ENCODE measurements around the gene KHK.

KHK gene

GRCh38 chr2:27123302-27124150, 37.0 kb downstream of the KHK start, which contains the start of gene ABHD1:
TSS of gene ABHD1 (plus strand) at chr2:27123815. CDS start at chr2:27123949, 134 bp downstream.
- Histone ChIP-seq H3K4me3 (ENCODE audit: low read depth in 1 of 2, low read length in 2 of 2) (peak within 1 kb of the TSS; percentile 75 to 89), H3K36me3 (ENCODE audit: control insufficient read depth in 1 of 2, insufficient read depth in 2 of 2, low read length in 2 of 2) (no peaks in the 10 kb centered on the region), H3K9me3 (ENCODE audit: control insufficient read depth in 1 of 2, low read length in 2 of 2) (no peaks in the 10 kb centered on the region), H3K27ac (ENCODE audit: low read length) (no peak within 1 kb of the TSS), H3K4me1 (ENCODE audit: control insufficient read depth in 1 of 2, insufficient read depth in 2 of 2, low read length in 2 of 2) (peaks cover 4 to 5% of the 10 kb centered on the region in 2 donors), H3K27me3 (ENCODE audit: low read depth, low read length) (peaks cover 4% of the 10 kb centered on the region)

DNA sequence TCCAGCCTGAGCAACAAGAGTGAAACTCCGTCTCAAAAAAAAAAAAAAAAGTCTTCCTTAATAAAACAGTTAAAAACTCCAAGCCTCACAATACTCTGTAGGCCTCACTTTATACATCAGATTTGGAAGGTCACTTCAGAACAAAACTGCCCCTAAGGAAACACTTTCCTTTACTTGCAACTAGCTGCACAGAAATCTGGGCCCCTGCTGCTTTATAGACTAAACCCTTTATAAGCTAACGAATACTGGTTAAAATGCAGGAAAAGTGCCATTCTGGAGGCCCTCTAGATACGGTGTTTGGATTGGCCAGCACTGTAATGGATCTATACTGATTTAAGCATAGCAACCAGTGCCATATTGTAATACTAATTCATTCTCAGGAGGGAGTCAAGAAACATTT, 38.5 kb downstream of the KHK start:
- Histone ChIP-seq H3K27me3 (ENCODE audit: low read depth, low read length) (no peaks in the 10 kb centered on the region), H3K4me1 (ENCODE audit: control insufficient read depth in 1 of 2, insufficient read depth in 2 of 2, low read length in 2 of 2) (peaks cover 3 to 5% of the 10 kb centered on the region in 2 donors), H3K4me3 (ENCODE audit: low read depth in 1 of 2, low read length in 2 of 2) (no peak overlapping the region), H3K27ac (ENCODE audit: low read length) (no peak overlapping the region), H3K9me3 (ENCODE audit: control insufficient read depth in 1 of 2, low read length in 2 of 2) (no peaks in the 10 kb centered on the region), H3K36me3 (ENCODE audit: control insufficient read depth in 1 of 2, insufficient read depth in 2 of 2, low read length in 2 of 2) (peaks cover 4 to 9% of the 10 kb centered on the region in 2 donors)

DNA sequence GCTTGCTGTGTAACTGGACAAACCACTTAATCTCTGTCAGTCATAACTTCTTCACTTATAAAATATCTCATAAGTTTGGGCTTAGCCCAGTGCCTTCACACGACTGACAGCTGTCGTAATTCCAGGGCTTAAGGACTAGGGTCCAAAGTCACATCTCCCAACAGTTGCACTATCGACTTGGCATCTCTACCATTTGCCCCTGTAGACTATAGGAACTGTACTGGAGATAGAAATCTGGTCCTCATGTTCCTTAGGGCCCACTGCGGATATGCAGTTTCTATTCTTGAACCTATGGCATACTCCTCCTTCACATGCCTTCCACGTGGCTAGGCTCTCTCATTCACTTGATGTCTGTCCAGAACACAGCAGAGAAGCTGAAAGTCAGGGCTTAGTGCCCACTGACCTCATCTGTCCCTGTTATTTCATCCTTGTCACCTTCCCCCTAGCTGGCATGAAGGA, 39.7 kb downstream of the KHK start:
- Histone ChIP-seq H3K27me3 (ENCODE audit: low read depth, low read length) (no peaks in the 10 kb centered on the region), H3K4me3 (ENCODE audit: low read depth in 1 of 2, low read length in 2 of 2) (no peak overlapping the region), H3K27ac (ENCODE audit: low read length) (no peak overlapping the region)

DNA sequence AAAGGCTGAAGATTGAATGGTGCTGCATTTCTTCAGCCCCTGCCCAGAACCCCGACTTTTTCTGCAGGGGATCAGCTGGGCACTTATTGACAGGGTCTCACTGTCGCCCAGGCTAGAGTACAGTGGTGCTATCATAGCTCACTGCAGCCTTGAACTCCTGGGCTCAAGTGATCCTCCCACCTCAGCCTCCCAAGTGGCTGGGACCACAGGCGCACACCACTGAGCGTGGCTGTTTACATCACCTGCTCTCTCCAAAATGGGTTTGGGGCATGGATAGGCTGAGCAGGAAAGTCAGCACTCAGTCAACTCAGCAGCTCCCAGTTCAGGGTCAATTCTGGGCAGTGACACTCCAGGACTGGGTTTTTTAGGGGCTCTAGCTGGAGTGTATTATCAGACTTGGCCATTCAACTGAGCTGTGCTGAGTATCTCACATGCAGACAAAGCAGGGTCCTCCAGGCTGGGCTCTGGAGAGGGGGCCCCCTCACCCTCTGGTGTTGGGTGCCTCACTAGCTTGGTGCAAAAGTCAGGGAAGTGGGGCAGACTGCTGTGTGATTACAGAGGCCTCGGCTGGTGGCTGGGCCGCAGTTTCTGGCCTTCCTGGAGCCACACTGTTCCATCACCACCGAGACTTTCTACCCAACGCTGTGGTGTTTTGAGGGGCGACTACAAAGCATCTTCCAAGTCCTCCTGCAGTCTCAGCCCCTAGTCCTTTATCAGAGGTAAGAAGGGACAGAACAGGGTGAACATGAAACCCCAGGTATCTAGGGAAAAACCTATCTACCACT, 41.5 kb downstream of the KHK start:
- Histone ChIP-seq H3K27ac (ENCODE audit: low read length) (no peak overlapping the region), H3K4me1 (ENCODE audit: control insufficient read depth in 1 of 2, insufficient read depth in 2 of 2, low read length in 2 of 2) (peaks cover 10% of the 10 kb centered on the region in 2 donors), H3K27me3 (ENCODE audit: low read depth, low read length) (no peaks in the 10 kb centered on the region), H3K4me3 (ENCODE audit: low read depth in 1 of 2, low read length in 2 of 2) (no peak overlapping the region), H3K36me3 (ENCODE audit: control insufficient read depth in 1 of 2, insufficient read depth in 2 of 2, low read length in 2 of 2) (peaks cover 22 to 34% of the 10 kb centered on the region in 2 donors), H3K9me3 (ENCODE audit: control insufficient read depth in 1 of 2, low read length in 2 of 2) (no peaks in the 10 kb centered on the region)

More for the DNA sequence above, 39.7 kb downstream of the KHK start:
- H3K4me1 ChIP-seq (ENCODE audit: control insufficient read depth in 1 of 2, insufficient read depth in 2 of 2, low read length in 2 of 2) = peaks cover 3 to 5% of the 10 kb centered on the region in 2 donors
- no peaks in the 10 kb centered on the region for H3K9me3 ChIP-seq (ENCODE audit: control insufficient read depth in 1 of 2, low read length in 2 of 2)
- peaks cover 14 to 21% of the 10 kb centered on the region in 2 donors for H3K36me3 ChIP-seq (ENCODE audit: control insufficient read depth in 1 of 2, insufficient read depth in 2 of 2, low read length in 2 of 2)

- no peak overlapping the region for H3K4me3 ChIP-seq (ENCODE audit: low read depth in 1 of 2, low read length in 2 of 2)
- H3K27ac ChIP-seq (ENCODE audit: low read length) = no peak overlapping the region
- no peaks in the 10 kb centered on the region for H3K9me3 ChIP-seq (ENCODE audit: control insufficient read depth in 1 of 2, low read length in 2 of 2)
- H3K4me1 ChIP-seq (ENCODE audit: control insufficient read depth in 1 of 2, insufficient read depth in 2 of 2, low read length in 2 of 2) = peaks cover 13 to 18% of the 10 kb centered on the region in 2 donors
- H3K36me3 ChIP-seq (ENCODE audit: control insufficient read depth in 1 of 2, insufficient read depth in 2 of 2, low read length in 2 of 2) = peaks cover 22 to 34% of the 10 kb centered on the region in 2 donors
- H3K27me3 ChIP-seq (ENCODE audit: low read depth, low read length) = no peaks in the 10 kb centered on the region
Measured at GRCh38 chr2:27128668-27129571, 42.3 kb downstream of the KHK start.

- no peak overlapping the region for H3K4me3 ChIP-seq (ENCODE audit: low read depth in 1 of 2, low read length in 2 of 2)
- peaks cover 22 to 34% of the 10 kb centered on the region in 2 donors for H3K36me3 ChIP-seq (ENCODE audit: control insufficient read depth in 1 of 2, insufficient read depth in 2 of 2, low read length in 2 of 2)
- no peaks in the 10 kb centered on the region for H3K9me3 ChIP-seq (ENCODE audit: control insufficient read depth in 1 of 2, low read length in 2 of 2)
- no peak overlapping the region for H3K27ac ChIP-seq (ENCODE audit: low read length)
- peaks cover 13 to 18% of the 10 kb centered on the region in 2 donors for H3K4me1 ChIP-seq (ENCODE audit: control insufficient read depth in 1 of 2, insufficient read depth in 2 of 2, low read length in 2 of 2)
- H3K27me3 ChIP-seq (ENCODE audit: low read depth, low read length) = no peaks in the 10 kb centered on the region
Measured at GRCh38 chr2:27130396-27130795, 43.8 kb downstream of the KHK start.

- Histone ChIP-seq H3K4me3 (ENCODE audit: low read depth in 1 of 2, low read length in 2 of 2) (no peak overlapping the region), H3K27ac (ENCODE audit: low read length) (no peak overlapping the region), H3K36me3 (ENCODE audit: control insufficient read depth in 1 of 2, insufficient read depth in 2 of 2, low read length in 2 of 2) (peaks cover 22 to 34% of the 10 kb centered on the region in 2 donors), H3K9me3 (ENCODE audit: control insufficient read depth in 1 of 2, low read length in 2 of 2) (no peaks in the 10 kb centered on the region), H3K4me1 (ENCODE audit: control insufficient read depth in 1 of 2, insufficient read depth in 2 of 2, low read length in 2 of 2) (peaks cover 13 to 18% of the 10 kb centered on the region in 2 donors), H3K27me3 (ENCODE audit: low read depth, low read length) (no peaks in the 10 kb centered on the region)
Measured at GRCh38 chr2:27131429-27131828, 44.9 kb downstream of the KHK start.

GRCh38 chr2:27133195-27133875, 46.8 kb downstream of the KHK start:
- peak overlapping the region; percentile 39 for H3K27ac ChIP-seq (ENCODE audit: low read length)
- peaks cover 22 to 34% of the 10 kb centered on the region in 2 donors for H3K36me3 ChIP-seq (ENCODE audit: control insufficient read depth in 1 of 2, insufficient read depth in 2 of 2, low read length in 2 of 2)
- H3K9me3 ChIP-seq (ENCODE audit: control insufficient read depth in 1 of 2, low read length in 2 of 2) = no peaks in the 10 kb centered on the region
- no peaks in the 10 kb centered on the region for H3K27me3 ChIP-seq (ENCODE audit: low read depth, low read length)
- H3K4me1 ChIP-seq (ENCODE audit: control insufficient read depth in 1 of 2, insufficient read depth in 2 of 2, low read length in 2 of 2) = peaks cover 13 to 18% of the 10 kb centered on the region in 2 donors
- peak overlapping the region; percentile 81 to 95 for H3K4me3 ChIP-seq (ENCODE audit: low read depth in 1 of 2, low read length in 2 of 2)

DNA sequence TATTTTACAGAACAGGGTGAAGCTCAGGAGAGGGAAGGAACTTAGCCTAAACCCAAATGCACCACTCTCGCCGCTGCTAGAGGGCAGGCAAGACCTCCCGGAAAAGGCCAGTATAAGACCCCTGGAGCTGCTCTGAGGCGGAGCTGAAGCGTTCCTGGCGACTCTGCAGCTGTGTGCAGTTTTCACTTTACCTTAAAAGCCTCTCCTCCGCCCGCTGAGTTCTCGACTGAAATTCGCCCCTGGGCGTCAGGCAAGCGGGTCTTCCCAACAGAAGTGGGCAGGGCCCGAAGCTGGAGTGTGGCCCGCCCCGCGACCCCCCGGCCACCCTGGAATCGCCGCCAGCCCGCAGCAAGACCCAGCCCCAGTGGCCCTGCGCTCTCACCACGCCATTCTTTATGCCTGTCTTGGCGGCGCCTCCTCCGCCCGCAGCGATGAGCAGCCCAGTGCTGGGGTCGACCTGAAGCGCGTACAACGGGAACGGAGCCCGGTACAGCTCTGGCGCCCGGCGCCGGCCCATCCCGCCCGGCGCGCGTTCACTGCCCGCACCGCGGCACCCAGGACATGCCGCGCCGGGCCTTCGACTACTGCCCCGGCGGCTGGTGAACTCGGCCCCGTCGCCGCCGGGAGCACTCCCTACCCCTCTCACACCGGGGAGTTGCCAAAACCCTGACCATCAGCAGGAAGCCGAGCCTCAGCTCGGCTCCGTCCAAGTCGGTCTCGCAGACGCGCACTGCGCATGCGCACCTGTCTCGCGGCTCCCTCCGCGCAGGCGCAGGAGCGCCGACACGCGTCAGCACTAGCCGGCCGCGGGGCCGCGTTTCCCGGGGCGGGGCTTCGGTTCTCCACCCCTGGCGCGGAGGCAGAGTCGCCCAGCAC, 47.6 kb downstream of the KHK start, which contains the start of gene PREB:
TSS of gene PREB (minus strand) at position 732 of the 876 bp plus-strand sequence. CDS start at position 517, 215 bp downstream.
- peaks cover 13 to 18% of the 10 kb centered on the region in 2 donors for H3K4me1 ChIP-seq (ENCODE audit: control insufficient read depth in 1 of 2, insufficient read depth in 2 of 2, low read length in 2 of 2)
- H3K27me3 ChIP-seq (ENCODE audit: low read depth, low read length) = no peaks in the 10 kb centered on the region
- H3K4me3 ChIP-seq (ENCODE audit: low read depth in 1 of 2, low read length in 2 of 2) = peak within 1 kb of the TSS; percentile 81 to 95
- H3K27ac ChIP-seq (ENCODE audit: low read length) = peak within 1 kb of the TSS; percentile 39
- H3K36me3 ChIP-seq (ENCODE audit: control insufficient read depth in 1 of 2, insufficient read depth in 2 of 2, low read length in 2 of 2) = peaks cover 22 to 34% of the 10 kb centered on the region in 2 donors
- H3K9me3 ChIP-seq (ENCODE audit: control insufficient read depth in 1 of 2, low read length in 2 of 2) = no peaks in the 10 kb centered on the region

All from muscle layer of duodenum (tissue), 2 donors.